Esophagus muscularis mucosa (tissue), 3 donors: ENCODE data around the gene SLC6A11.

Experiments
- CTCF ChIP-seq, 3 experiments: fragments of 200-600 bp in 2 of 3; fragments of 450-650 bp in 1 of 3; sonication (generic) in 2 of 3; IDR thresholded peaks; one replicate each; pipeline ENCODE4 v1.5.1; 2017 to 2019; ENCODE audit warnings: antibody characterized with exemption in 3 of 3, mild to moderate bottlenecking in 2 of 3, moderate library complexity in 1 of 3
- POLR2A ChIP-seq: fragments of 450-650 bp; IDR thresholded peaks from one replicate; pipeline ENCODE4 v1.6.1; 2017; ENCODE audit warnings: antibody characterized with exemption, moderate library complexity, mild to moderate bottlenecking, low read depth

- TF ChIP-seq POLR2A (no peak), CTCF (IDR thresholded peaks at IDR 0.05) (no peak)
Observed at GRCh38 chr3:10813425-10813824, 2.6 kb upstream of the SLC6A11 start.
